ENCODE measurements around the gene FAM234B.

The FAM234B gene

DNA sequence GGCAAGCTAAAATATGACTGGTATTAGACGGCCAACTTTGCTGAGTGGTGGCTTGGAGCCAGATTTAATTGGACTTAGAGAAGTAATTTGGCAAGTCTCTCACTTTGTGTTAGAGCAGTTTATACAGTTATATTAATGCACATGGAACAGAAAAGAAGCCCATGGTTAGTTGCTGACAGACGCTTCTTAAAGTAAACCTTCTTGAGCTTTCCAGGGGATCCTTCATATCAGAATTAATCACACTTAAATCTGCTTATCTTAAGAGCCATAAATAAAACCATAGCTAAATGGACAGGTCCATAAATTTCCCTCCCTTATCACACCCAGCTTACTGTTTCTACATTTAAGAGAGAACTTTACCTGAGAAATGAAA lies 49.7 kb downstream of the FAM234B start:
- peak; percentile 49 for DNase-seq

GRCh38 chr12:13094367-13094766 lies 50.2 kb downstream of the FAM234B start:
- peak; percentile 77 for DNase-seq

DNA sequence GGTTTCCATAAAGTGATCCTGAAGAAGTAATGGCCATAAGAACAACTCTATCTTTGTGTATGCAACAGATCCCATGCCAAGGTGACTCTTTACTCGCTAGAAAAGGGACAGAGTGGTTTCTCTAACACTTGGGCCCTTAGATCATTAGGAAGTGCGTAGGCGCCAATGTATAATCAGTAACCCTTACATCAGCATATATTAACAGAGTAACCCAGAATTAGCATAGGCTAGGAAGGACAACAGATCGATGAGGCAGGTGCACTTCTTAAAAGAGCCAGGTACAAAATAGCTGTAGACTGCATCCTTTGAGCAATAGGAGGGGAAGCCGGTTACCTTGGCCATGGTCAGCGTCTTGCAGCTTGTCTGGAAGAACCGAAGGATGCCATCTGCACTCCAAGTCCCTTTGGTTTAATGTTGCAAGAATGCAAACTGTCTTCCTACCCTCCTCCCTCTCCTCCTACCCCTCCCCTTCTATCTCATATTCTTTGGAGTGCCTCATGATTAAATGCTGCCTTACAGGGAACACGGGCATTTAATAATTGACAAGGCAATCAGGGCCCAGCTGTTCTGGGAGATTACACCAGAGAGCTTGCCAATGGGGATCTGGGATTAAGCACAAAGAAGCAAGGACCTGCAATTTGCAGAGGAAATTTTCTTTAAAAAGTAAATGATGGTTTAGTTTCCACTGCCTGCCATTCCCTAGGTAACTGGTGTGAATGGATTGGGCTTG lies 51.2 kb downstream of the FAM234B start:
- DNase-seq = no peak

GRCh38 chr12:13097491-13098011 lies 53.4 kb downstream of the FAM234B start:
- no peak for DNase-seq

DNA sequence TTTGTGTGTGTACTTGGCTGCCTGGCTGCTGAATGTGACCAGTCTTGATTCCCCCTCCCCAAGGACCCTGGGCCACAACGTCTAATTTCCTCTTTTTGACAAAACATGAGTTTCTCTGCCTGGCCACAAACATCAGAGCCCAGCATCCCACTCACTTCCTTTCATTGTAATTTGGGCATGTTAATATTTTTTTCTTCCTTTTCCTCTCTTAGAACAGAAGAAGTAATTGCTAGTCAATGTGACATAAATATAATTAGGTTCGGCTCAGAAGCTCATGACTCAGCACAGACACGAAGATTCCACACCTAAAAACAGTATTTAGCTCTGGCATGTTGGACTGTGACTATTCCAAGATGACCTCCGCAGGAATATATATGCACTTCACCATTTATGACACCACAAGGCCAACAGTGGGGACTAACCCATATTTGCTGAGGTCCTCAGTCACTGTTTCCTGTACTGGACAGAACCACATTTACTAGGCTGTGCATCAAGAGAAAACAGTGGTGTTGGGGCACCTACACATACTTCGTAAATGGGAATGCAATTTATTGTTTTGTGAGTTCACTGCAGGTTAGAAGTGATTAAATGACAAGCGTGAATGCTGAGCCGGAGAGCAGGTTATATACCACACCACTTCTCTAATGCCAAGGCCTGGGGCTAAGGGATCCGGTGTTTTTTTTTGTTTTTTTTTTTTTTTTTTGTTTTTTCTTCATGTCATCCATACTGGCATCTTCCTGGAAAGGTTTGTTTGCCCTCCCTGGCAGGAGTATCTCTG lies 55.1 kb downstream of the FAM234B start:
- DNase-seq = peak; percentile 51

DNA sequence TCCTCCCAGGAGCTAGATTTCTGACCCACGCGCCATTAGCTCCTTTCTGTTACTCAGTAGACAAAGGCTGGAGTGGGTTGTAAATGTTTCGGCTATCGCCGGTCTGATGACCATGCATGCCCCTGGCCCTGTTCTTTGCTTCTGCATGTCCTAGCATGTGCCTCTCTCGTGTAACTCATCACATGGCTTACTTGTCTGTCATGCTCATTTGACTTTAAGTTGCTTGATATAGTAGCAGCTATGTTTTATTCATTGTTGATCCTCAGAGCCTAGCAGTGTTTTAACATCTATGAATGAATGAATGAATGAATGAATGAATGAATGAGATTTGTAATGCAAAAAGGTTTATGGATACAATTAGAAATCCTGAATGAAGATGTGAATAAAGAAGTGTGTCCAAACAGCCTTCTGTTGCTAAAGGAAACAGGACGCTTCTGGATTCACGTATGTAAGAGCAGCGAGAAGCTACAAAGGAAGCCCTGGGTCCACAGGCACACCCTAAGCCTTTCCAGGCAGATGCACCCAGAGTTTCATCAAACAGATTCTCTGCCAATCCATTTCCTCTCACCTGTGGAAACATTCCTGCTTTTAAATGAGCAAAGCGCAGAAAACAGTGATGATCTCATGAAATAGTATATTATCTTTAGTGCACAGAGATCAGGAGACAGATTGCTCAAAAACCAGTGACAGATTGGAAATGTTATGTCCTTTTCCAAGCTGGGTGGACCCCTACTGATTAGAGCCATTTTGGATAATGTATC lies 55.8 kb downstream of the FAM234B start:
- no peak for DNase-seq

DNA sequence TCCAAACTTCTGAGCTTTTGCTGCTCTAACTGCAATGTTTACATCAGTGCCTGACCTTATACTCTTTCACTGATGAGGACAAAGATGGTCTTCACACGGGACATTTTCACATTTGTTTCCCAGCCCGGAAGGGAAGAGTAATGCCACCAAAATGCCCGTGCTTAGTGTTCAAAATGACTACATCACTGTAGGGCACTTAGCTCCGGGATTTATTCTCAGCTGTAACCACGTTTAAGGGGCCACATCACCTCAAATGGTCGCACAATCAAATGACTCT lies 56.4 kb downstream of the FAM234B start:
- DNase-seq = no peak

DNA sequence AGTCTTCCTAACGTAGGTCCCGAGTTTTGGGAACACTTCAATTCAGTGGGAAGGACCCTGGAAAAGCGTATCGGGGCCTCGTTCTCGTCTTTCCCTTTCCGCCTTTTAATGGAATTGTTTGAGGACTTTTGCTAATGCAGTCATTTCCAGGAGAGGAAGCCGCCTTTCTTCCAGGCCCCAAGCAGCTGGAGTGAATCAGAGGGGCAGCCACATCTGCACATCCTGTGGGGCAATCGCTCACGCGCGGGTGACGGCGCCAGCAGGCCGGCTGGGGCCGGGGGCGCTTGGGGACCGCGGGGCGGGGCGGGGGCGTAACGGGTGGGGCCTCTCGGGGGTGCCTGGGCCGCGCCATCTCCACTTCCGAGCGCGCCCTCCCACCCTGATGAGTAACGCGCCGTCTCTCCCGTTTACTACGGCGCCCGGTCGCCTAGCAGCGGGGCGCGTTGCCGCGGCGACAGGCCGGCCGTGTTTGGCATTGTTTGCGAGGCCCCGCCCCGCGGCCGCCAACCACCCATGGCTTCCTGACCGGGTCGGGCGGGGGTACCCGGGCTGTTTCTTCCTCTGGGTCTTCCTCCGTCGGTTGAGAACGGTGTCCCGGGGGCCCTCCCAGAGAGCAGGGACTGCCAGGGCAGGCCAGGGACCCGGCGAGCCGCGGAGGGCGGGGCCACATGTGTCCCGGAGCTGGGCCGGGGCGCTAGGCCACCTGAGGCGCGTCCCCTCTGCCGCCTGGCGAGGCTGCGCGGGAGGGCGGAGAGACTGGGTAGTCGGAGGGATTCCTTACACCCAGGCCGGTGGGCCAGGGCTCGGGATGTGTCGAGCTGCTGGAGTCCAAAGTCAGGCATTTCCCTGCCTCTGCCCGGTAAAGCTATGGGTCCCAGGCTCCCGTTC lies 56.9 kb downstream of the FAM234B start:
- peak; percentile 95 for DNase-seq

GRCh38 chr12:13101821-13102375 lies 57.7 kb downstream of the FAM234B start:
- DNase-seq = peak; percentile 49

- DNase-seq = no peak
These were observed 58.4 kb downstream of the FAM234B start for GRCh38 chr12:13102461-13103195.

GRCh38 chr12:13103391-13104033 lies 59.3 kb downstream of the FAM234B start, which contains the start of gene GSG1:
Gene GSG1, minus strand, starts transcription at chr12:13103667. Its CDS starts 155 bp downstream, at chr12:13103512.
- peak; percentile 26 for DNase-seq

- DNase-seq = no peak
These were observed 60.2 kb downstream of the FAM234B start for GRCh38 chr12:13104409-13104808.

DNA sequence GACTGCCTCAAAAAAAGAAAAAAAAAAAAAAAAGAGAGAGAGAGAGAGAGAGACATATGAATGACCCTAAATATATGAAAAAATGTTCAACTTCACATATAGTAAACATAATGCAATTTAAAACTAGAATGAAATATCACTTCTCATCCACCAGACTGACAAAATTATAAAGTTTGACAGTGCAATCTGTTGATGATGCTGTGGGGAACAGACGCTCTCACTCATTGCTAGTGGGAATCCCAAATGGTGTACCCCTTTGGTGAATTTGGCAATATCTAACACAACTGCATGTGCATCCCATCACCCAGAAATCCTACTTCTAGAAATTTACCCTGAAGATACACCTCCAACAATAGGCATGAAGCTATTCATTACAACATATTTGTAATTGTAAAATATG lies 61.6 kb downstream of the FAM234B start:
- DNase-seq = no peak

- no peak for DNase-seq
These were observed 62.5 kb downstream of the FAM234B start for GRCh38 chr12:13106666-13107065.

DNA sequence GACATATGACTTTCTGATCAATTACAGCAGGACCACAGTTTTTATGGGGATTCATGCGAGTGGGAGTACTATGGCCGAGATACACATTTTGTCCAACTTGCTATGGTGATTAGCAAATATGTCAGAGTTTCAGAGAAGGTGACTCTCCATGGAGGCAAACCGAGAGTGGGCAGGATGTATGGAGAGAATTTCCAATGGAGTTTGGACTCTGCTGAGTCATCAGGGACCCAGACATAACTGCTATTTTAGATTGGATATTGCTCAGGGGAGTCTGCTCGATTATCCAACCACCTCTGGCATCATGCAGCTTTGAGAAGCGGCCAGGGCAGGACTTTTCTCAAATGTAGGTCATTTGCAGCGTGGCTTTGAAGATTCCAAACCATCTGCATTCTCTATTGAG lies 68.8 kb downstream of the FAM234B start:
- no peak for DNase-seq

DNA sequence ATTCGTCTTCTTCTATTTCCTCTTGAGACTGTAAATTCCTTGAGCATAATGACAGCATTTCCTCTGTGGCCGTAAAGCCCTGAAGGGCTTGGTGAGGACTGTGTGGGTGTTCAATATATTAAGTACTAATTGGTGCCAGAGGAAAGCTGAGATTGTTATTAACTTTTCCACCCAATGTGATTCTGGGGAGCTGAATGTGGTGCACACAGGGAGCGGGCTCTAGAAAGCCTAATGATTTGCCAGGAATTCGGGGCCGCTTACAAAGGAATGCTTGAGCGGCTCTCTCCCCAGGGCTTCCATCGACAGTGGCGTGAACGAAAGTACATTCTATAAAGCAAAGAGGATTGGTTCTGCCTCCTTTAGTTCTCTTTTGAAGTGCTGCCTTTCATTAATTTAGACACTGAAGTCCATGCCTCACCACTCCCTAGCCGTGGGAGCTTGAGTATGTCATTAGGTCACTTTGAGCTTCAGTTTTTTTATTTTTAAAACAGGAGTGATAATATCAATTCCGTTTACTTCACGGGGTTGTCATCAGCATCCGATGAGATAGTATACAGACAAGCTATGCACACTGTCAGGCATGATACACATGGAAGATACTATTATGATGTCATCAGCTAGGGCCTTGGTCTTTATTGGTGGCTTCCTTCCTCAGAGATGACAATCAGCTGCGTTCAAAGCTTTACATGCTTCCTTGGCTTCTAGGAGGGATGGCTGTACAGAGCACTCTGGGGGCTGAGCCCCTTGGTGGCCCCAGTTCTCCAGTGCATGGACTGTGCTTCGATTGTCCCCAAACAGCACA lies 70.3 kb downstream of the FAM234B start:
- peak; percentile 49 for DNase-seq

GRCh38 chr12:13116259-13116658 lies 72.1 kb downstream of the FAM234B start:
- no peak for DNase-seq

DNA sequence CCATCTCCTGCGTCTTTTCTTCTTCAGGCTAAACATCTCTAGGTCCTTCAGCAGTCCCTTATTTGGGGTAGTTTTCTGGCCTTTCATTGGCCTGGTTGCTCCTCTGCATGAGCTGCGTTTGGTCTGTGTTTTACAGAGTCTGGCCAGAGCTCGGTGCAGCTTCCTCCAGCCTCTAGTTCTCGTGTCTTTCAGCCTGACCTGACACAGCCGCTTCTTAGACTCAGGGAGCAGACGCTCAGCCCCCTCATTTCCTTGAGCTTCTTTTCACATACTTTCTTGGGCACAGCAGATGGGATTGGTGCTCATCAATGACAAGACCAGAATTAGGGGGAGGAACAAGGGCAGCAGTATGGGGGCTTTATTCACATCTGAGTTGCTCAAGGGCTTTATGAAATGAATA lies 72.8 kb downstream of the FAM234B start:
- DNase-seq = no peak

DNA sequence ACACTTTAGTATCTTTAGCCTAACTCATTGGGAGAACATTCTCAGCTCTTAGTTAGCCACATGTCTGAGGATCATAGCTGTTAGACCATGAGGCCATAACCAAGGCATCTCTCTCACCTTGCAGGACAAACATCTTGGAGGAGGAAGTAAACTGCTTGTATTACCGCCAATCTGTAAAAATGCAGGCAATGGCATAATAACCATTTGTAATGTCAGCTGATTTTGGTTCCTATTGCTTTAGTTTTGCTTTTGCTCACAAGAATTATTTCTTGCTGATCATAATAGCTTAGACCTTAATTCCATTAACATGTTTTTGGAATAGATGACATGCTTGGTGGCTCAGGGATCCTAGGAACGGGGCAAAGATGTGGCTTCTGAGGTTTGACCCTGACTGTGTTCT lies 75.6 kb downstream of the FAM234B start:
- DNase-seq = no peak

- DNase-seq = no peak
These were observed 76.2 kb downstream of the FAM234B start for GRCh38 chr12:13120413-13120812.
